Right lobe of liver (tissue), 6 donors: Measurements from ENCODE around the gene ABHD11. TPM values are rescaled to one million over a fixed set of nuclear protein-coding genes. Genes with fewer than 3 reads are reported as not detected.

Experiments
- ATAC-seq, 4 donors: fragments of 200-7000 bp; cut with Tn5 transposase; one replicate each; pipeline ENCODE4 v1.9.1; 2020; ENCODE audit warnings: mild to moderate bottlenecking in 4 of 4, moderate library complexity in 4 of 4
- DNase-seq, 3 donors: peaks; one replicate each; pipeline ENCODE4 v3.0.0-alpha.2; 2020
- H3K27ac ChIP-seq, 3 donors: fragments of 200-600 bp; one replicate each; pipeline ENCODE4 v1.8.0; 2022
- H3K27me3 ChIP-seq, 2 donors: fragments of 200-600 bp; one replicate each; pipeline ENCODE4 v1.8.0; 2022
- H3K36me3 ChIP-seq, 4 donors: fragments of 200-600 bp; sonication (generic) in 1 of 4; one replicate each; pipeline versions ENCODE4 v1.5.1 to v1.8.0; 2017 to 2022; ENCODE audit warnings: control low read depth in 1 of 4
- H3K4me1 ChIP-seq, 4 donors: fragments of 200-600 bp; sonication (generic) in 1 of 4; one replicate each; pipeline versions ENCODE4 v1.5.1 to v1.8.0; 2017 to 2022; ENCODE audit warnings: control low read depth in 1 of 4
- H3K4me3 ChIP-seq, 3 donors: fragments of 200-600 bp; one replicate each; pipeline ENCODE4 v1.8.0; 2022
- H3K9me3 ChIP-seq, 4 donors: fragments of 200-600 bp; sonication (generic) in 1 of 4; one replicate each; pipeline versions ENCODE4 v1.5.1 to v1.8.0; 2017 to 2022; ENCODE audit warnings: control low read depth in 1 of 4
- POLR2A ChIP-seq: fragments of 450-650 bp; IDR thresholded peaks from one replicate; pipeline ENCODE4 v1.6.1; 2017; ENCODE audit warnings: antibody characterized with exemption, mild to moderate bottlenecking
- WGBS: methylation state at CpG from one replicate; pipeline ENCODE4 v1.1.6; 2018; ENCODE audit warnings: low coverage, low lambda C conversion rate; ENCODE audit not compliant: insufficient coverage; ENCODE audit errors: missing lambda C conversion rate; 5-methylcytosine and 5-hydroxymethylcytosine counted together
- intact Hi-C, 2 donors: fragments of 100-400 bp; cut with DNase I; formaldehyde crosslinking; loops; one replicate each; pipeline versions ENCODE4 v1.11.2 to v1.14.1; 2022
- total RNA-seq, 6 experiments: library from RNA; depleted of rRNA in 2 of 6; stranded (reverse); fragments of >200 nt in 2 of 6; fragmentation: NEBNext Ultra II Directional in 3 of 6; extraction: Animal tissue kit (Norgen Biotek cat#: 25700) in 3 of 6; gene quantifications; one replicate each; pipeline versions ENCODE4 v1.1.0 to v1.2.4, GENCODE V29; 2016 to 2023
- TF ChIP-seq, protein P1 (sequence below), 4 donors: fragments of 200-600 bp in 3 of 4; fragments of 450-650 bp in 1 of 4; IDR thresholded peaks; one replicate each; pipeline versions ENCODE4 v1.5.1 to v1.8.0; 2016 to 2022; ENCODE audit warnings: antibody characterized with exemption in 4 of 4, mild to moderate bottlenecking in 2 of 4
- donor health status: DM: no; HTN: yes; CAD: no.
- donor health status: DM: no; HTN: no; CAD: no.
- donor health status: DM: no; HTN: no; CAD: no.
- donor health status: DM: no; HTN: yes; CAD: no.
- donor health status: DM: no; HTN: yes; CAD: no.

The ABHD11 gene
- total RNA-seq, 6 experiments from 2014 or later, result 5.6 to 8.4 (median 7.0) TPM

DNA sequence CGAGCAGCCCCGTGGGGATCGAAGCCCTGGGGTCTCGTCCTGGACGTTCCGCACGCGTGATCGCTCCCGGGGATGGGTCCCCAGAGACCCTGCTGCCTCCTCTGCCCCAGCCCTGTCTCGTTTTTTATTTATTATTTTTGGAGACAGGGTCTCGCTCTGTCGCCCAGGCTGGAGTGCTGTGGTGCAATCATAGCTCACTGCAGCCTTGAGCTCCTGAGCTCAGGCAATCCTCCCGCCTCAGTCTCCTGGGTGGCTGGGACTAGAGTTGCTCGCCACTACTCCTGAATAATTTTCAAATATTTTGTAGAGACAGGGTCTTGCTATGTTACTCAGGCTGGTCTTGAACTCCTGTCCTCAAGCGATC is 18.8 kb downstream of the ABHD11 start:
- no peak for TF ChIP-seq POLR2A
- TF ChIP-seq, protein P1, sequence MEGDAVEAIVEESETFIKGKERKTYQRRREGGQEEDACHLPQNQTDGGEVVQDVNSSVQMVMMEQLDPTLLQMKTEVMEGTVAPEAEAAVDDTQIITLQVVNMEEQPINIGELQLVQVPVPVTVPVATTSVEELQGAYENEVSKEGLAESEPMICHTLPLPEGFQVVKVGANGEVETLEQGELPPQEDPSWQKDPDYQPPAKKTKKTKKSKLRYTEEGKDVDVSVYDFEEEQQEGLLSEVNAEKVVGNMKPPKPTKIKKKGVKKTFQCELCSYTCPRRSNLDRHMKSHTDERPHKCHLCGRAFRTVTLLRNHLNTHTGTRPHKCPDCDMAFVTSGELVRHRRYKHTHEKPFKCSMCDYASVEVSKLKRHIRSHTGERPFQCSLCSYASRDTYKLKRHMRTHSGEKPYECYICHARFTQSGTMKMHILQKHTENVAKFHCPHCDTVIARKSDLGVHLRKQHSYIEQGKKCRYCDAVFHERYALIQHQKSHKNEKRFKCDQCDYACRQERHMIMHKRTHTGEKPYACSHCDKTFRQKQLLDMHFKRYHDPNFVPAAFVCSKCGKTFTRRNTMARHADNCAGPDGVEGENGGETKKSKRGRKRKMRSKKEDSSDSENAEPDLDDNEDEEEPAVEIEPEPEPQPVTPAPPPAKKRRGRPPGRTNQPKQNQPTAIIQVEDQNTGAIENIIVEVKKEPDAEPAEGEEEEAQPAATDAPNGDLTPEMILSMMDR (IDR thresholded peaks at IDR 0.05), result no peak
- 36% methylated on average over 5 of the region's 16 CpGs for WGBS
- no peaks in the 10 kb centered on the region for H3K27me3 ChIP-seq
- DNase-seq, result no peak
- H3K4me1 ChIP-seq, result peaks cover 0 to 10% (median 4%) of the 10 kb centered on the region in 4 donors
- peak in 3 of 4 donors; percentile 2 to 35 (median 30) for ATAC-seq
- no peak overlapping the region for H3K27ac ChIP-seq
- no peaks in the 10 kb centered on the region for H3K36me3 ChIP-seq
- H3K4me3 ChIP-seq, result peak overlapping the region; percentile 21 to 90 (median 33)
- intact Hi-C loops, result loop anchor here in 1 of 2 donors (10.0 kb wide), 2 partner anchors 45 to 95 kb away; partner anchors contain the start of gene MLXIPL
- no peaks in the 10 kb centered on the region for H3K9me3 ChIP-seq

DNA sequence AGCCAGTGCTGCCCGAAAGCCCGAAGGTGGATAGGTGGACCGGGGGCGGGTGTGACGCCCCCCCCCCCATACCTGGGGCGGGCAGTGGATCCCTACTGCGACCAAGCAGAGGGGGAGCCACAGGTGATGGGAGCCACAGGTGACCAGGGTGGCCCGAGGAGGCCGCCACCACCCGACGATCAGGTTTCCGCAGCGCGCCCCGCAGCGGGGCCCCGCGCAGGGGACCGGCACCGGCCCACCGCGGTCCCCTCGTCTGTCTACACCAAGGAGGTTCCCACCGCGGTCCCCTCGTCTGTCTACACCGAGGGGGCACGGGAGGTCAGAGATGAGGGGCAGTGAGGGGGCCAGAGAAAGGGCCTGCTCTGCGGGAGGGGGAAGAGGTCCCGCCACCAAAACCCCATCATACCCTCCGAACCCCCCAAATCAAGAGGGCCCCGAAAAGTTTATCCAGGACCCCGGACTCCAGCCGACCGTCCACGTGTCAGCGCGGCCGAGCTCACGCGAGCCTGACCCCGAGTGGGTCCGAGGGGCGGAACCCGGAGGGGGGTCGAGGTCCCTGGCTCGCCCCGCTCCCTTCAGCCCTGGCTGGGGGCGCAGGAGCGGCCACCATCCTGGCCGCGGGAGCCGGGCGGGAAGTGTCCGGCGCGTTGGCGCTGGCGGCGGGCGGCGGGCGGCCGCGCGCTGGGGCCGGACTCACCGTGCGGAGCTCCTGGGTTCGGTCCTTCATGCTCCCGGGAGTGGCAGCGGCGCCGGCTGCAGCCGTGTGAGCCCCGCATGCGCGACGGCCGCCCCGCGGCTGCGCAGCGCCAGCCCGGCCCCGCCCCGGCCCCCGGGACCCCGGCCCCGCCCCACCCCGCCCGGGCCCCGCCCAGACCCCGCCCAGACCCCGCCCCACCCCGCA is 19.4 kb downstream of the ABHD11 start, which contains the start of gene STX1A:
Gene STX1A (minus strand): TSS at position 765 of the 901 bp plus-strand sequence. CDS start 38 bp downstream, at position 727.
- WGBS, result 5% methylated on average over 16 of the region's 96 CpGs

DNA sequence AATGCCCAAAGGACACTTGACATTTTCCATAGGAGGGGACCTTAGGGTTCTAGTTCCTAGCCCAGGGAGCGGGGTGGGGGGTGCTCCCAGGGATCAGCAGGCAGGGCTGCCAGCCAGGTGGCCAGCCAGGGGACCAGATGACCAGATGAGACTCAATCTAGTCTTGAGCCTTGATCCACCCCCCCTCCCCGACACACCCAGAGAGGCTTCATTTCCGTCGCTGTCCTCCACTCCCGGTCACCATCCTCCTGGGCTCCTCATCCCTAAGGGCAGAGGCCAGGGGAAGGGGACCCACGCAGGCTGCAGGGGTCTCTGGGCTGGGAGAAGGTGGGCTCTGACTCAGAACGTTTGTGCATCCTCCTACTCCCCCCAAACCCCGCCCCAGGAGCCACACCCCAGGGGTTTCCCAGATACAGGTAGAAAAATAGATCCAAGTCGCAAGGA is 20.1 kb downstream of the ABHD11 start:
- TF ChIP-seq POLR2A, result no peak
- TF ChIP-seq, protein P1 (IDR thresholded peaks at IDR 0.05), result no peak
- intact Hi-C loops, result no loop called here
- ATAC-seq, result no peak
- Histone ChIP-seq H3K4me1 (peaks cover 0 to 10% (median 4%) of the 10 kb centered on the region in 4 donors), H3K36me3 (no peaks in the 10 kb centered on the region), H3K9me3 (no peaks in the 10 kb centered on the region), H3K27ac (no peak overlapping the region), H3K4me3 (peak overlapping the region; percentile 71 to 90 (median 73)), H3K27me3 (no peaks in the 10 kb centered on the region)
- no peak for DNase-seq
- WGBS, result 37% methylated on average over 4 of the region's 9 CpGs

More for the DNA sequence above, 19.4 kb downstream of the ABHD11 start, which contains the start of gene STX1A:
- H3K4me1 ChIP-seq, result peaks cover 0 to 10% (median 4%) of the 10 kb centered on the region in 4 donors
- ATAC-seq (peak; percentile 73 to 79 (median 76)), DNase-seq (peak; percentile 75 to 80 (median 79))
- H3K27ac ChIP-seq, result no peak within 1 kb of the TSS
- H3K36me3 ChIP-seq, result no peaks in the 10 kb centered on the region
- TF ChIP-seq POLR2A, result peak; percentile 33
- TF ChIP-seq, protein P1 (IDR thresholded peaks at IDR 0.05), result no peak
- intact Hi-C loops, result no loop called here
- H3K9me3 ChIP-seq, result no peaks in the 10 kb centered on the region
- H3K4me3 ChIP-seq, result peak within 1 kb of the TSS; percentile 71 to 90 (median 73)
- H3K27me3 ChIP-seq, result no peaks in the 10 kb centered on the region

DNA sequence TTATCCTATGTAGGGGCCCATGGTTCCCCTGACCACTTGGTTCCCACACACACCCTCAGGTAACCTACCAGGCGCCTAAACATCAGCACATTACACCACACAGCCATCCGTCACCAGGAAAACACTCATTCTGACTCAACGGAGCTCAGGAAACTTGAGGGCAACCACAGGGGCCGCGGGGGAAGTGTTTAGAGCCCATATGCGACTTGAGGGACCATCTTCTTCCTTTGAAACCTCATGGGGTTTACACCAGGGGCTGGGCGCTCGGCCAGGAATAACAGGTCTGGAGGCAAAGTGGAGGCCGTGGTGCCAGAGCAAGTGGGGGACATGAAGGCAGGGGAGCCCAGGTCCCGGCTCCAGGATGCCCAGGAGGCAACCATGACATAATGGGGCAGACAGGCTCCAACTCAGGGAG is 20.6 kb downstream of the ABHD11 start:
- H3K4me1 ChIP-seq, result peaks cover 0 to 10% (median 4%) of the 10 kb centered on the region in 4 donors
- ATAC-seq (no peak), DNase-seq (no peak)
- no peak overlapping the region for H3K27ac ChIP-seq
- no peak overlapping the region for H3K4me3 ChIP-seq
- intact Hi-C loops, result no loop called here
- H3K9me3 ChIP-seq, result no peaks in the 10 kb centered on the region
- no peak for TF ChIP-seq POLR2A
- TF ChIP-seq, protein P1 (IDR thresholded peaks at IDR 0.05), result no peak
- no peaks in the 10 kb centered on the region for H3K27me3 ChIP-seq
- 72% methylated on average over 5 of the region's 10 CpGs for WGBS
- H3K36me3 ChIP-seq, result no peaks in the 10 kb centered on the region
